GM21447 (cell line): Measurements from ENCODE around the gene MEMO1.

Experiments used
- ATAC-seq: cut with Tn5 transposase; IDR thresholded peaks from one replicate; pipeline ENCODE4 v1.9.1; 2021; ENCODE audit not compliant: unreplicated experiment

The MEMO1 gene

GRCh38 chr2:31835450-31835849 lies 175.4 kb downstream of the MEMO1 start:
- no peak for ATAC-seq

GRCh38 chr2:31832363-31832762 lies 178.4 kb downstream of the MEMO1 start:
- ATAC-seq = no peak

GRCh38 chr2:31831585-31831984 lies 179.2 kb downstream of the MEMO1 start:
- ATAC-seq = no peak

- no peak for ATAC-seq
Observed at GRCh38 chr2:31828891-31829290, 181.9 kb downstream of the MEMO1 start.

- ATAC-seq = no peak
Observed at GRCh38 chr2:31823558-31823957, 187.2 kb downstream of the MEMO1 start.

- ATAC-seq = no peak
Observed at GRCh38 chr2:31822587-31822986, 188.2 kb downstream of the MEMO1 start.
